GM12878 (cell line): Measurements from ENCODE around the gene PLEKHH2. TPM values are rescaled to one million over a fixed set of nuclear protein-coding genes. Genes with fewer than 3 reads are reported as not detected.
A peak's percentile ranks its signal among the peaks of the same experiment; 100 is the strongest.

Source experiments
- ATF7 ChIP-seq: fragments of 450-650 bp; IDR thresholded peaks from 2 replicates; pipeline ENCODE4 v1.6.1; 2016; ENCODE audit warnings: low read depth, mild to moderate bottlenecking
- BACH1 ChIP-seq: fragments of 450-650 bp; IDR thresholded peaks from 2 replicates; pipeline ENCODE4 v1.6.1; 2017; ENCODE audit warnings: mild to moderate bottlenecking, borderline replicate concordance
- BHLHE40 ChIP-seq, 2 experiments: fragments of 450-650 bp in 1 of 2; IDR thresholded peaks; 2 replicates each; pipeline ENCODE4 v1.6.1; 2011 to 2017; ENCODE audit warnings: low read depth in 2 of 2, borderline replicate concordance in 1 of 2, improper control_type of control experiment in 1 of 2, low read length in 1 of 2, mild to moderate bottlenecking in 1 of 2
- CBX3 ChIP-seq: fragments of 200-600 bp; sonication (generic); IDR thresholded peaks from 2 replicates; pipeline ENCODE4 v1.6.1; 2016; ENCODE audit warnings: low read depth, borderline replicate concordance
- CBX5 ChIP-seq: sonication (generic); IDR thresholded peaks from 2 replicates; pipeline ENCODE4 v1.6.1; 2016; ENCODE audit warnings: low read depth, moderate library complexity, mild to moderate bottlenecking, inconsistent platforms
- CEBPB ChIP-seq, 2 experiments: fragments of 150-350 bp in 1 of 2; IDR thresholded peaks; 2 replicates each; pipeline ENCODE4 v1.6.1; 2012 to 2014; ENCODE audit warnings: low read depth in 2 of 2, low read length in 2 of 2, borderline replicate concordance in 1 of 2, inconsistent platforms in 1 of 2
- CHD4 ChIP-seq: fragments of 200-600 bp; sonication (generic); IDR thresholded peaks from 2 replicates; pipeline ENCODE4 v1.6.1; 2016; ENCODE audit warnings: mild to moderate bottlenecking
- CREB1 ChIP-seq: IDR thresholded peaks from 2 replicates; pipeline ENCODE4 v1.6.1; 2012; ENCODE audit warnings: low read depth, mild to moderate bottlenecking, inconsistent platforms
- CTCF ChIP-seq, 3 experiments: IDR thresholded peaks in 2 of 3; conservative IDR thresholded peaks in 1 of 3; 2 replicates each; pipeline ENCODE4 v1.5.1; 2011; ENCODE audit warnings: low read depth in 3 of 3, low read length in 3 of 3, mild to moderate bottlenecking in 3 of 3, control low read depth in 2 of 3, moderate library complexity in 2 of 3, inconsistent platforms in 1 of 3, mixed read lengths in 1 of 3; ENCODE audit not compliant: control insufficient read depth in 2 of 3, insufficient read depth in 1 of 3; ENCODE audit errors: extremely low read depth in 1 of 3
- DPF2 ChIP-seq: fragments of 450-650 bp; IDR thresholded peaks from 2 replicates; pipeline ENCODE4 v1.6.1; 2017; ENCODE audit warnings: mild to moderate bottlenecking
- E4F1 ChIP-seq: fragments of 450-650 bp; IDR thresholded peaks from 2 replicates; pipeline ENCODE4 v1.6.1; 2018; ENCODE audit warnings: borderline replicate concordance, mild to moderate bottlenecking; ENCODE audit not compliant: partially characterized antibody
- HCFC1 ChIP-seq: fragments of 150-350 bp; IDR thresholded peaks from 2 replicates; pipeline ENCODE4 v1.6.1; 2014; ENCODE audit warnings: low read length
- JUND ChIP-seq: IDR thresholded peaks from 2 replicates; pipeline ENCODE4 v1.6.1; 2012; ENCODE audit warnings: low read depth, mild to moderate bottlenecking, low read length, improper control_type of control experiment, moderate library complexity
- LARP7 ChIP-seq: fragments of 450-650 bp; IDR thresholded peaks from 2 replicates; pipeline ENCODE4 v1.6.1; 2017; ENCODE audit warnings: mild to moderate bottlenecking
- NFYA ChIP-seq: IDR thresholded peaks from 2 replicates; pipeline ENCODE4 v1.6.1; 2011; ENCODE audit warnings: low read depth, mild to moderate bottlenecking, low read length, improper control_type of control experiment, borderline replicate concordance
- NRF1 ChIP-seq: conservative IDR thresholded peaks from 2 replicates; pipeline ENCODE4 v1.6.1; 2011; ENCODE audit warnings: mild to moderate bottlenecking, low read depth, low read length, improper control_type of control experiment
- POLR2AphosphoS5 ChIP-seq: IDR thresholded peaks from 2 replicates; pipeline ENCODE4 v1.6.1; 2011; ENCODE audit warnings: mild to moderate bottlenecking, low read length, inconsistent platforms
- POU2F2 ChIP-seq: IDR thresholded peaks from 3 replicates; pipeline ENCODE4 v1.6.1; 2011; ENCODE audit warnings: low read depth, mild to moderate bottlenecking, low read length, borderline replicate concordance
- RBBP5 ChIP-seq: fragments of 200-600 bp; sonication (generic); conservative IDR thresholded peaks from 2 replicates; pipeline ENCODE4 v1.6.1; 2016
- SMAD1 ChIP-seq: fragments of 450-650 bp; IDR thresholded peaks from 2 replicates; pipeline ENCODE4 v1.6.1; 2018; ENCODE audit warnings: mild to moderate bottlenecking, low read depth; ENCODE audit not compliant: partially characterized antibody
- SMARCA5 ChIP-seq: fragments of 450-650 bp; IDR thresholded peaks from 2 replicates; pipeline ENCODE4 v1.6.1; 2017; ENCODE audit warnings: mild to moderate bottlenecking
- STAT3 ChIP-seq: IDR thresholded peaks from 2 replicates; pipeline ENCODE4 v1.6.1; 2011; ENCODE audit warnings: low read depth, low read length, improper control_type of control experiment
- TAF1 ChIP-seq: IDR thresholded peaks from 2 replicates; pipeline ENCODE4 v1.6.1; 2011; ENCODE audit warnings: mild to moderate bottlenecking, low read depth, low read length, borderline replicate concordance
- ZNF207 ChIP-seq: fragments of 450-650 bp; IDR thresholded peaks from 2 replicates; pipeline ENCODE4 v1.6.1; 2014; ENCODE audit warnings: antibody characterized with exemption, mild to moderate bottlenecking, borderline replicate concordance
- ZSCAN29 ChIP-seq: fragments of 450-650 bp; IDR thresholded peaks from 2 replicates; pipeline ENCODE4 v1.6.1; 2017; ENCODE audit warnings: mild to moderate bottlenecking, moderate library complexity
- polyA plus RNA-seq, 11 experiments: library from polyadenylated mRNA; depleted of rRNA in 4 of 11; unstranded in 6 of 11; stranded (reverse) in 5 of 11; fragments of >200 nt; fragmentation: Nextera tagmentation in 4 of 11; fragmentation: Illumina TruSeq in 1 of 11; extraction: Ambion mirVana in 4 of 11; extraction: Trizol in 1 of 11; gene quantifications; 1 replicate in 1 of 11; 2 replicates in 10 of 11; pipeline versions ENCODE4 v1.2.1 to v1.2.3, GENCODE V29; 2011 to 2016; ENCODE audit warnings: inconsistent platforms in 2 of 11, missing spikeins in 2 of 11, low read depth in 1 of 11
- total RNA-seq, 4 experiments: library from RNA; depleted of rRNA in 3 of 4; stranded (reverse); fragments of >200 nt in 3 of 4; fragmentation: Illumina TruSeq in 1 of 4; extraction: Trizol in 1 of 4; gene quantifications; 2 replicates each; pipeline versions ENCODE4 v1.2.1 to v1.2.3, GENCODE V29; 2013 to 2021
- TF ChIP-seq, protein P1 (sequence below): fragments of 450-650 bp; IDR thresholded peaks from 2 replicates; pipeline ENCODE4 v1.6.1; 2017; ENCODE audit warnings: low read depth, mild to moderate bottlenecking, moderate library complexity

Gene PLEKHH2
- total and polyA plus RNA-seq, 10 of the 15 experiments (the other 5 are each of a cell fraction or from before 2014, with no cell fraction given), result not detected

DNA sequence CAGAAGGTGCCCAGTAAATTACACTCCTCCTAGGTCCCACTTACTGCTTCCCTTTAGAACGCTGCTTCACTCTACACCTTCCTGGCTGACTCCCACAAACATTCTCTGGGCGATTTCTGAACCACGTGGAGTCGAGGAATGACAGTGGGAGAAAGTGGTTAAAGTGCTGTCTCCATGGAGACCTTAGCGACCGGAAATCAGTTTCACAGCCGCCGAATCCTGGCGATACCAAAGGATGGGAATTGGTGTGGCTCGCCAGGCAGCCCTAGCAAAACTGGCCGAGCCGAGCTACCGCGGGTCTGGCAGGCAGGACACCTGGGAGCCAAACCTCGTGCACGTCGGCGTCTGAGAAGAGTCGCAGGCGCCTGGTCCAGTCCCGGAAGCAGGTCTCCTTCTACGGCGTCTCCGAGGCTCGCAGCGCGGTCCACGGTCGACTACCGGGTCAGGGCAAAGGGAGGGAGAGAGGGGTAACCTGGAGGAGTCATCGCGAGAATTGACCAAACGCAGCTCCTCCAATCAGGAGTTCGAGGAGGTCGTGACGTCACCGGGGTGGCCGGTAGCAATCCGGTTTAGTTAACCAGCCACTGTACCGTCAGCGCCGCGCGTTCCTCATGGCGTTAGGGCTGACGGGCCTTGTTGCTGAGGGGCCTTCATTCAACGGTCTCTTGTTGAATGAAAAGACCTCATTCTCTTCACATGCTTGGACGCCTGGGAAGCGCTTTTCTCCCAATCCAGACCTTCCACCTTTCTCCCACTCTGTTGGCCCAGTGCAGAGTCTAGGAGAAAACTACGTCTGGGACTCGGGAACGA, 41.3 kb upstream of the PLEKHH2 start, which contains the start of gene THADA (continued):
- peak; percentile 95 for TF ChIP-seq CREB1
- TF ChIP-seq ZNF207, result peak; percentile 66; the same call in 1 of the 2 replicates
- TF ChIP-seq SMARCA5, result no peak
- peak; percentile 99 for TF ChIP-seq ATF7
- TF ChIP-seq POLR2AphosphoS5, result peak; percentile 99
- TF ChIP-seq SMAD1, result no peak
- 0 out of 2 replicates have a peak, but pooled peaks have one; percentile 11 for TF ChIP-seq ZSCAN29
- TF ChIP-seq NRF1, result no peak
- no peak for TF ChIP-seq RBBP5
- TF ChIP-seq BHLHE40 (IDR thresholded peaks at IDR 0.05; ENCODE audit: borderline replicate concordance in 1 of 2, low read depth in 2 of 2, low read length in 1 of 2), result peak in 1 of 2 experiments; percentile 46; a peak in 1 of 4 replicates
- no peak for TF ChIP-seq STAT3
- TF ChIP-seq, protein P1, sequence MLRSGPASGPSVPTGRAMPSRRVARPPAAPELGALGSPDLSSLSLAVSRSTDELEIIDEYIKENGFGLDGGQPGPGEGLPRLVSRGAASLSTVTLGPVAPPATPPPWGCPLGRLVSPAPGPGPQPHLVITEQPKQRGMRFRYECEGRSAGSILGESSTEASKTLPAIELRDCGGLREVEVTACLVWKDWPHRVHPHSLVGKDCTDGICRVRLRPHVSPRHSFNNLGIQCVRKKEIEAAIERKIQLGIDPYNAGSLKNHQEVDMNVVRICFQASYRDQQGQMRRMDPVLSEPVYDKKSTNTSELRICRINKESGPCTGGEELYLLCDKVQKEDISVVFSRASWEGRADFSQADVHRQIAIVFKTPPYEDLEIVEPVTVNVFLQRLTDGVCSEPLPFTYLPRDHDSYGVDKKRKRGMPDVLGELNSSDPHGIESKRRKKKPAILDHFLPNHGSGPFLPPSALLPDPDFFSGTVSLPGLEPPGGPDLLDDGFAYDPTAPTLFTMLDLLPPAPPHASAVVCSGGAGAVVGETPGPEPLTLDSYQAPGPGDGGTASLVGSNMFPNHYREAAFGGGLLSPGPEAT, result peak; percentile 79
- TF ChIP-seq TAF1, result peak; percentile 91
- TF ChIP-seq JUND, result peak; percentile 52; the same call in 1 of the 2 replicates
- no peak for TF ChIP-seq DPF2
- TF ChIP-seq NFYA, result no peak; the same call in 1 of the 2 replicates
- 0 out of 2 replicates have a peak, but pooled peaks have one; percentile 21 for TF ChIP-seq LARP7
- no peak; the same call in 1 of the 2 replicates for TF ChIP-seq CBX5
- TF ChIP-seq HCFC1, result peak; percentile 73
- TF ChIP-seq CHD4, result no peak
- no peak for TF ChIP-seq CTCF (IDR thresholded peaks at IDR 0.05 in 2 of 3, conservative IDR thresholded peaks at IDR 0.05 in 1 of 3; ENCODE audit: control insufficient read depth in 2 of 3, extremely low read depth in 1 of 3, insufficient read depth in 1 of 3, low read depth in 3 of 3, low read length in 3 of 3)
- no peak for TF ChIP-seq CEBPB (IDR thresholded peaks at IDR 0.05; ENCODE audit: borderline replicate concordance in 1 of 2, low read depth in 2 of 2, low read length in 2 of 2)
- no peak for TF ChIP-seq CBX3
- peak; percentile 74 for TF ChIP-seq E4F1
- TF ChIP-seq BACH1, result no peak
- TF ChIP-seq POU2F2, result peak; percentile 89
